Ovary (tissue), 9 donors: Measurements from ENCODE around the gene TGM2. TPM values are rescaled to one million over a fixed set of nuclear protein-coding genes. Genes with fewer than 3 reads are reported as not detected.

Experiments
- DNase-seq, 5 donors: peaks; one replicate each; pipeline ENCODE4 v3.0.0-alpha.2; 2019 to 2020
- H3K27ac ChIP-seq, 2 donors: fragments of 200-600 bp; one replicate each; pipeline versions ENCODE4 v1.5.1 to v1.8.0; 2019 to 2022
- H3K27me3 ChIP-seq: fragments of 200-600 bp; one replicate; pipeline ENCODE4 v1.8.0; 2022
- H3K36me3 ChIP-seq: fragments of 200-600 bp; sonication (generic); one replicate; pipeline ENCODE4 v1.5.1; 2019
- H3K4me1 ChIP-seq: one replicate; pipeline ENCODE4 v1.8.1; 2013; ENCODE audit warnings: mild to moderate bottlenecking, moderate library complexity; ENCODE audit not compliant: insufficient read depth
- H3K4me3 ChIP-seq: fragments of 200-600 bp; sonication (generic); one replicate; pipeline ENCODE4 v1.5.1; 2017
- H3K9me3 ChIP-seq, 2 donors: fragments of 200-600 bp in 1 of 2; sonication (generic) in 1 of 2; one replicate each; pipeline versions ENCODE4 v1.5.1 to v1.8.1; 2013 to 2019; ENCODE audit warnings: mild to moderate bottlenecking in 1 of 2, moderate library complexity in 1 of 2
- CTCF ChIP-seq, 3 donors: fragments of 450-650 bp in 2 of 3; fragments of 200-600 bp in 1 of 3; IDR thresholded peaks; one replicate each; pipeline versions ENCODE4 v1.5.1 to v1.8.0; 2016 to 2022; ENCODE audit warnings: antibody characterized with exemption in 3 of 3, mild to moderate bottlenecking in 1 of 3
- EP300 ChIP-seq: sonication (generic); formaldehyde crosslinking; IDR thresholded peaks from one replicate; pipeline ENCODE4 v1.6.1; 2017; ENCODE audit warnings: antibody characterized with exemption
- POLR2A ChIP-seq: fragments of 450-650 bp; IDR thresholded peaks from one replicate; pipeline ENCODE4 v1.6.1; 2017; ENCODE audit warnings: antibody characterized with exemption, mild to moderate bottlenecking, moderate library complexity
- WGBS, 3 donors: extraction: QIAGEN DNeasy Blood & Tissue Kit in 1 of 3; methylation state at CpG; one replicate each; pipeline versions ENCODE4 v1.1.5 to v1.1.7; 2013 to 2017; 5-methylcytosine and 5-hydroxymethylcytosine counted together
- intact Hi-C, 4 donors: fragments of 100-400 bp; cut with DNase I; formaldehyde crosslinking; loops; one replicate each; pipeline versions ENCODE4 v1.11.0 to v1.15.1; 2022 to 2023
- polyA plus RNA-seq, 2 donors: library from polyadenylated mRNA; stranded (reverse); fragments of 200-250 nt in 1 of 2; fragments of 350-450 nt in 1 of 2; fragmentation: Illumina TruSeq in 1 of 2; extraction: RNeasy Lipid Tissue Mini Kit (QIAGEN cat#74804) in 1 of 2; gene quantifications; one replicate each; pipeline ENCODE4 v1.2.3, GENCODE V29; 2013 to 2014
- total RNA-seq, 7 donors: library from RNA; depleted of rRNA in 2 of 7; stranded (reverse); fragments of >200 nt in 2 of 7; fragmentation: NEBNext Ultra II Directional in 3 of 7; extraction: Animal tissue kit (Norgen Biotek cat#: 25700) in 3 of 7; gene quantifications; one replicate each; pipeline versions ENCODE4 v1.1.0 to v1.2.4, GENCODE V29; 2016 to 2023
- donor health status: DM: no; HTN: no; CAD: no; lungs with moderate emphysema.
- donor health status: DM: no; HTN: no; CAD: no.
- donor health status: Bipolar disorder and iron deficiency.
- donor health status: DM: yes; HTN: yes; CAD: no.
- donor health status: DM: no; HTN: no; CAD: no.
- donor health status: DM: yes; HTN: yes; CAD: no.

The TGM2 gene
- total and polyA plus RNA-seq, 9 donors, result 15.0 to 320 (median 52.8) TPM

GRCh38 chr20:38094373-38094891 is 70.6 kb downstream of the TGM2 start:
- DNase-seq, result no peak
- Histone ChIP-seq H3K36me3 (no peaks in the 10 kb centered on the region), H3K27ac (no peak overlapping the region), H3K27me3 (no peaks in the 10 kb centered on the region), H3K4me1 (no peaks in the 10 kb centered on the region), H3K9me3 (no peaks in the 10 kb centered on the region), H3K4me3 (no peak overlapping the region)
- intact Hi-C loops, result no loop called here
- WGBS, 3 donors, result 78 to 95% (median 78%) methylated on average over 1 of the region's 1 CpG
- no peak for TF ChIP-seq CTCF (IDR thresholded peaks at IDR 0.05)
- no peak for TF ChIP-seq POLR2A
- TF ChIP-seq EP300, result no peak

- Histone ChIP-seq H3K9me3 (no peaks in the 10 kb centered on the region), H3K27ac (no peak overlapping the region), H3K27me3 (no peaks in the 10 kb centered on the region), H3K4me3 (no peak overlapping the region), H3K36me3 (no peaks in the 10 kb centered on the region), H3K4me1 (no peaks in the 10 kb centered on the region)
- WGBS, 3 donors, result 92 to 97% (median 94%) methylated on average over 8 of the region's 8 CpGs
- TF ChIP-seq POLR2A (no peak), EP300 (no peak), CTCF (IDR thresholded peaks at IDR 0.05) (no peak)
- intact Hi-C loops, result no loop called here
- DNase-seq, result no peak
Measured at GRCh38 chr20:38093641-38094077, 71.4 kb downstream of the TGM2 start.

- no peaks in the 10 kb centered on the region for H3K4me1 ChIP-seq
- no peaks in the 10 kb centered on the region for H3K9me3 ChIP-seq
- DNase-seq, result no peak
- H3K36me3 ChIP-seq, result no peaks in the 10 kb centered on the region
- no peak overlapping the region for H3K4me3 ChIP-seq
- no peak overlapping the region for H3K27ac ChIP-seq
- H3K27me3 ChIP-seq, result no peaks in the 10 kb centered on the region
- TF ChIP-seq CTCF (IDR thresholded peaks at IDR 0.05) (no peak), EP300 (no peak), POLR2A (no peak)
- intact Hi-C loops, result no loop called here
Measured at GRCh38 chr20:38092915-38093314, 72.2 kb downstream of the TGM2 start.

- Histone ChIP-seq H3K9me3 (no peaks in the 10 kb centered on the region), H3K27ac (no peak overlapping the region), H3K4me1 (no peaks in the 10 kb centered on the region), H3K4me3 (no peak overlapping the region), H3K36me3 (no peaks in the 10 kb centered on the region), H3K27me3 (no peaks in the 10 kb centered on the region)
- no peak for DNase-seq
- 93% methylated on average over 12 of the region's 12 CpGs for WGBS, 3 donors
- intact Hi-C loops, result no loop called here
- TF ChIP-seq POLR2A (no peak), EP300 (no peak), CTCF (IDR thresholded peaks at IDR 0.05) (no peak)
Measured at GRCh38 chr20:38092260-38092857, 72.7 kb downstream of the TGM2 start.
